ENCODE measurements around the gene ZBTB21.

ZBTB21 gene

DNA sequence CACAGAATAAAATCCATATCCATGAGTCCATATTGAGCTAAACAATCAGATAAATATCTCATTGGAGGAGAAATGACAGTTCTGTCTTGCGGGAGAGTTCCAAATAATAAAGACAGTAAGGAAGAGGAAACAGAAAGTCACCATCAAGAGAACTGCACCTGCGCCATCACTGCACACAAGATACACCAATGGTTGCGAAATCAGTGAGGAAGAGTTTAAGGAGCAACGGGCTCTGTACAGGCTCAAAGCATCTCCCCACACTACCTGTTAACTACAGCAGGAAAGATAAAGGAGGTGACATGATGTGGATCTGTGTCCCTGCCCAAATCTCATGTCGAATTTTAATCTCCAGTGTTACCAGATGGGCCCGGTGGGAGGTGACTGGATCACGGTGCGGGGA lies 64.2 kb downstream of the ZBTB21 start:
- H3K79me2 ChIP-seq (ENCODE audit: insufficient read depth, low read depth): no peaks in the 10 kb centered on the region

DNA sequence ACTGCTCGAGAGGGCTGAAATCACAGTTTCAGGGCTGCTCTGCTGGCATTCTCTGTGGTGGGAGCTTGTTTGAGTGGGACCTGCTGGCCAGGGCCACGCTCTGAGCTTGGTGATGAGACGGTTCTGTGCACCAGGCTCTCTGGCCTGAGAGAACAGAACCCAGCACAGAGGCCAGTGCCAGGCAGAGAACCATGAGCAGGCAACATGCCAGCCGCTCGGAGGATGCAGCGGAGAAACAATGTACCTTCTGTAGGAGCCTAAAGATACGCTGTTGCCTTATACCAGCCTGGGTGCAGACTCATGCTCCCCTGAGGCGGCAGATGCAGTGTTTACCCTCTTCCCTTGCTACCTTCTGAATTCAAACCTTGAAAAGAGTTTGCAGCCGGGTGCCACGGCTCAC lies 66.3 kb downstream of the ZBTB21 start:
- no peak overlapping the region for H2AFZ ChIP-seq (ENCODE audit: low read depth)
- TF ChIP-seq, protein P1, sequence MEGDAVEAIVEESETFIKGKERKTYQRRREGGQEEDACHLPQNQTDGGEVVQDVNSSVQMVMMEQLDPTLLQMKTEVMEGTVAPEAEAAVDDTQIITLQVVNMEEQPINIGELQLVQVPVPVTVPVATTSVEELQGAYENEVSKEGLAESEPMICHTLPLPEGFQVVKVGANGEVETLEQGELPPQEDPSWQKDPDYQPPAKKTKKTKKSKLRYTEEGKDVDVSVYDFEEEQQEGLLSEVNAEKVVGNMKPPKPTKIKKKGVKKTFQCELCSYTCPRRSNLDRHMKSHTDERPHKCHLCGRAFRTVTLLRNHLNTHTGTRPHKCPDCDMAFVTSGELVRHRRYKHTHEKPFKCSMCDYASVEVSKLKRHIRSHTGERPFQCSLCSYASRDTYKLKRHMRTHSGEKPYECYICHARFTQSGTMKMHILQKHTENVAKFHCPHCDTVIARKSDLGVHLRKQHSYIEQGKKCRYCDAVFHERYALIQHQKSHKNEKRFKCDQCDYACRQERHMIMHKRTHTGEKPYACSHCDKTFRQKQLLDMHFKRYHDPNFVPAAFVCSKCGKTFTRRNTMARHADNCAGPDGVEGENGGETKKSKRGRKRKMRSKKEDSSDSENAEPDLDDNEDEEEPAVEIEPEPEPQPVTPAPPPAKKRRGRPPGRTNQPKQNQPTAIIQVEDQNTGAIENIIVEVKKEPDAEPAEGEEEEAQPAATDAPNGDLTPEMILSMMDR (conservative IDR thresholded peaks at IDR 0.05; ENCODE audit: low read depth, low read length): no peak
- H3K9ac ChIP-seq: no peak overlapping the region
- H3K4me2 ChIP-seq: no peak overlapping the region
- H4K20me1 ChIP-seq (ENCODE audit: insufficient read depth): no peaks in the 10 kb centered on the region
- H3K27ac ChIP-seq: no peak overlapping the region
- no peaks in the 10 kb centered on the region for H3K36me3 ChIP-seq (ENCODE audit: insufficient read depth)
- no peaks in the 10 kb centered on the region for H3K27me3 ChIP-seq (ENCODE audit: insufficient read depth, low read depth)
- no peaks in the 10 kb centered on the region for H3K79me2 ChIP-seq (ENCODE audit: insufficient read depth, low read depth)
- H3K4me1 ChIP-seq (ENCODE audit: low read depth, poor library complexity, severe bottlenecking): no peaks in the 10 kb centered on the region
- no peak overlapping the region for H3K4me3 ChIP-seq (IDR thresholded peaks at IDR 0.05; ENCODE audit: insufficient read depth, low read depth, low read length)

More for the DNA sequence above, 64.2 kb downstream of the ZBTB21 start:
- no peak overlapping the region for H3K27ac ChIP-seq
- H3K27me3 ChIP-seq (ENCODE audit: insufficient read depth, low read depth): no peaks in the 10 kb centered on the region
- H3K9ac ChIP-seq: no peak overlapping the region
- H3K4me3 ChIP-seq (IDR thresholded peaks at IDR 0.05; ENCODE audit: insufficient read depth, low read depth, low read length): no peak overlapping the region
- H3K4me1 ChIP-seq (ENCODE audit: low read depth, poor library complexity, severe bottlenecking): no peaks in the 10 kb centered on the region
- no peaks in the 10 kb centered on the region for H4K20me1 ChIP-seq (ENCODE audit: insufficient read depth)
- TF ChIP-seq, protein P1 (conservative IDR thresholded peaks at IDR 0.05; ENCODE audit: low read depth, low read length): no peak
- H3K4me2 ChIP-seq: no peak overlapping the region
- H2AFZ ChIP-seq (ENCODE audit: low read depth): no peak overlapping the region
- H3K36me3 ChIP-seq (ENCODE audit: insufficient read depth): no peaks in the 10 kb centered on the region

DNA sequence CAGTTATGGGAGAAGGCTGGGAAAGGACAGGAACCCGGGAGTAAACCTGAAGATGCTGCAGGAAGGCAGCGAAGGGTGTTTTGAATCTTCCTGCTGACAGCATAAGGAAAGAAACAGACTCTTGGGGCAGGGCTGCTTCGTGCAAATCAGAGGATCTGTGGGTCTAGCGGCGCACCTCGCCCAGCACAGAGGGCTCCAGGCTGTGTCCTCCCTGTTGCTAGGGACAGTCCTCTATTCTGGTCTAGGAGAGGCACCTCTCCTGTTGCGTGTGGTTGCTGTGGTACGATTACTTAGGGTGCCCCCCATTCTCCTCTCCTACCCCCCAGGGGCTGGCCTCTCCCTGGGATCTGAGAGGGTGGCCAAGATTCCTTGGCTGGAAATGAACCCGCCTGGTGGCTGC lies 67.7 kb downstream of the ZBTB21 start:
- H3K4me3 ChIP-seq (IDR thresholded peaks at IDR 0.05; ENCODE audit: insufficient read depth, low read depth, low read length): no peak overlapping the region
- H3K36me3 ChIP-seq (ENCODE audit: insufficient read depth): no peaks in the 10 kb centered on the region
- H3K79me2 ChIP-seq (ENCODE audit: insufficient read depth, low read depth): no peaks in the 10 kb centered on the region
- H4K20me1 ChIP-seq (ENCODE audit: insufficient read depth): no peaks in the 10 kb centered on the region
- H3K4me1 ChIP-seq (ENCODE audit: low read depth, poor library complexity, severe bottlenecking): no peaks in the 10 kb centered on the region
- TF ChIP-seq, protein P1 (conservative IDR thresholded peaks at IDR 0.05; ENCODE audit: low read depth, low read length): no peak
- no peak overlapping the region for H3K4me2 ChIP-seq
- no peak overlapping the region for H2AFZ ChIP-seq (ENCODE audit: low read depth)
- H3K27me3 ChIP-seq (ENCODE audit: insufficient read depth, low read depth): no peaks in the 10 kb centered on the region
- H3K9ac ChIP-seq: no peak overlapping the region
- no peak overlapping the region for H3K27ac ChIP-seq

DNA sequence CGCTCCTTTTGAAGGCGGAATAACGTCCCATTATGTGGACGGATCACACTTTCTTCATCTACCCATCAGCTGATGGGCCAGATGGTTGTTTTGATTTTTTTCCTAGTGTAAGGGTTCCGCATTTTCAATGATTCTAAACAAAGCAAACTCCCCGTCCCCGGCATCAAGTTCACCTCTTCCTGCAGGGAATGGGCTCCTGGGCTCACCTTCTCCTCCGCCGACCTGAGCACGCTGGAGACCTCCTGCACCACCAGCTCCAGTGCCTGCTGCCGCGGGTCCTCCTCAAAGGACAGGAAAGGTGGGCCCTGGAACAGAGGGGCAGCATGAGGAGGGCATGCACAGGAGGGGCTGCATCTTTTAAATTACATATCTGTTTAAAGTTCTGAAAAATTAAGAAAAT lies 68.2 kb downstream of the ZBTB21 start:
- no peak overlapping the region for H3K27ac ChIP-seq
- H2AFZ ChIP-seq (ENCODE audit: low read depth): no peak overlapping the region
- no peak overlapping the region for H3K4me3 ChIP-seq (IDR thresholded peaks at IDR 0.05; ENCODE audit: insufficient read depth, low read depth, low read length)
- no peaks in the 10 kb centered on the region for H3K36me3 ChIP-seq (ENCODE audit: insufficient read depth)
- H3K4me1 ChIP-seq (ENCODE audit: low read depth, poor library complexity, severe bottlenecking): no peaks in the 10 kb centered on the region
- no peaks in the 10 kb centered on the region for H3K79me2 ChIP-seq (ENCODE audit: insufficient read depth, low read depth)
- H3K9ac ChIP-seq: no peak overlapping the region
- TF ChIP-seq, protein P1 (conservative IDR thresholded peaks at IDR 0.05; ENCODE audit: low read depth, low read length): no peak
- no peaks in the 10 kb centered on the region for H4K20me1 ChIP-seq (ENCODE audit: insufficient read depth)
- H3K4me2 ChIP-seq: no peak overlapping the region
- H3K27me3 ChIP-seq (ENCODE audit: insufficient read depth, low read depth): no peaks in the 10 kb centered on the region
